ENCODE data around the gene IQCF6. TPM values are rescaled to one million over a fixed set of nuclear protein-coding genes. Genes with fewer than 3 reads are reported as not detected.
"Not testable (repeated sequence)": the region's sequence is repeated elsewhere in the genome, so short reads cannot be mapped to it uniquely, and the experiment has no call there.

Gene IQCF6
- total RNA-seq, 4 donors from 2014 or later: not detected

DNA sequence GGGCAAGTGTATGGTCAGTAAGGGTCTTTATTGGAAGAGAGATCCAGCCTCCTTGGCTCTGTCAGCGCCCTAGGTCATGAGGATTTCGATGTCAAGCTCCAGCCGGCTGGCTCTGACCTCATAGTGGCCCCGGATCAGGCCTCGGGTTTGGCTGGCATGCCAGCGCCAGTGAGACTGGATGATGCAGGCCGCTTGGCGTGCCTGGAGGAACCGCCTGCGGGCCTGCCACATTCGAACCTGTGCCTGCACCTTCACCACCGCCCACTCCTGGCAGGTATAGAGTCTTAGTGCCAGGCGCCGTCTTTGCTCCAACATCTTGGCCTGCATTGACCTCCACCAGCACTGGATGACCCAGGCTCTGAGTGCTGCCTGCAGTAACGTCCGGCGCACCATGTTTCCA is 483 bp downstream of the IQCF6 start:
- Histone ChIP-seq H3K27me3 (peaks cover 20% of the 10 kb centered on the region), H3K4me3 (no peak overlapping the region), H3K36me3 (no peaks in the 10 kb centered on the region), H3K9me3 (no peaks in the 10 kb centered on the region), H3K27ac (no peak overlapping the region), H3K4me1 (no peaks in the 10 kb centered on the region)
- ATAC-seq: no peak
- TF ChIP-seq EP300 (IDR thresholded peaks at IDR 0.05) (no peak), POLR2AphosphoS5 (IDR thresholded peaks at IDR 0.05) (no peak), POLR2A (IDR thresholded peaks at IDR 0.05) (no peak)
- TF ChIP-seq, protein P1, sequence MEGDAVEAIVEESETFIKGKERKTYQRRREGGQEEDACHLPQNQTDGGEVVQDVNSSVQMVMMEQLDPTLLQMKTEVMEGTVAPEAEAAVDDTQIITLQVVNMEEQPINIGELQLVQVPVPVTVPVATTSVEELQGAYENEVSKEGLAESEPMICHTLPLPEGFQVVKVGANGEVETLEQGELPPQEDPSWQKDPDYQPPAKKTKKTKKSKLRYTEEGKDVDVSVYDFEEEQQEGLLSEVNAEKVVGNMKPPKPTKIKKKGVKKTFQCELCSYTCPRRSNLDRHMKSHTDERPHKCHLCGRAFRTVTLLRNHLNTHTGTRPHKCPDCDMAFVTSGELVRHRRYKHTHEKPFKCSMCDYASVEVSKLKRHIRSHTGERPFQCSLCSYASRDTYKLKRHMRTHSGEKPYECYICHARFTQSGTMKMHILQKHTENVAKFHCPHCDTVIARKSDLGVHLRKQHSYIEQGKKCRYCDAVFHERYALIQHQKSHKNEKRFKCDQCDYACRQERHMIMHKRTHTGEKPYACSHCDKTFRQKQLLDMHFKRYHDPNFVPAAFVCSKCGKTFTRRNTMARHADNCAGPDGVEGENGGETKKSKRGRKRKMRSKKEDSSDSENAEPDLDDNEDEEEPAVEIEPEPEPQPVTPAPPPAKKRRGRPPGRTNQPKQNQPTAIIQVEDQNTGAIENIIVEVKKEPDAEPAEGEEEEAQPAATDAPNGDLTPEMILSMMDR (IDR thresholded peaks at IDR 0.05): no peak
- WGBS, 2 donors (ENCODE audit: low coverage in 1 of 2): 85 to 93% methylated on average over 4 to 5 of the region's 17 CpGs

DNA sequence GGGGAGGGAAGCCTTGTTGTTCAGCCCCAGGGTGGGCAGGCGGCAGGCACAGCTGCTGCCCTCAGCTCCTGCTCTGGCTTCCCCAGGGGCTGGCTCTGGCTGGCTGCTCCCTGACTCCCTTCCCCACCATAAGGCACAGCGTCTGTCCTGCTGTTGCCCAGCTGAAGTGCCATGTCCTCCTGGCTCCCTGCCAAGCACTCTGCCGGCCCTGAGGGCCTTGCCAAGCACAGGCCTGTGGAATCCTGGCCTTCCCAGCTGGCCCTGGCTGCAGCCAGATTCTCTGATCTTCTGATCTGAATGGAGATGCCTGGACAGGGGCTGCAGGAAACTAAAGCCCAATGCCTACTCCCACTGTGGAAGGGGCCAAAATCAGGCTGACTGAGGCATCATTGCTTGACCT is 1.1 kb downstream of the IQCF6 start:
- no CpG with 5 or more reads among the region's 3 CpGs for WGBS, 2 donors (ENCODE audit: low coverage in 1 of 2)
- Histone ChIP-seq H3K4me3 (no peak overlapping the region), H3K27ac (no peak overlapping the region), H3K4me1 (no peaks in the 10 kb centered on the region), H3K27me3 (peaks cover 20% of the 10 kb centered on the region), H3K36me3 (no peaks in the 10 kb centered on the region), H3K9me3 (no peaks in the 10 kb centered on the region)
- TF ChIP-seq POLR2AphosphoS5 (IDR thresholded peaks at IDR 0.05) (no peak), POLR2A (IDR thresholded peaks at IDR 0.05) (no peak), EP300 (IDR thresholded peaks at IDR 0.05) (no peak)
- TF ChIP-seq, protein P1 (IDR thresholded peaks at IDR 0.05): no peak
- ATAC-seq: no peak

DNA sequence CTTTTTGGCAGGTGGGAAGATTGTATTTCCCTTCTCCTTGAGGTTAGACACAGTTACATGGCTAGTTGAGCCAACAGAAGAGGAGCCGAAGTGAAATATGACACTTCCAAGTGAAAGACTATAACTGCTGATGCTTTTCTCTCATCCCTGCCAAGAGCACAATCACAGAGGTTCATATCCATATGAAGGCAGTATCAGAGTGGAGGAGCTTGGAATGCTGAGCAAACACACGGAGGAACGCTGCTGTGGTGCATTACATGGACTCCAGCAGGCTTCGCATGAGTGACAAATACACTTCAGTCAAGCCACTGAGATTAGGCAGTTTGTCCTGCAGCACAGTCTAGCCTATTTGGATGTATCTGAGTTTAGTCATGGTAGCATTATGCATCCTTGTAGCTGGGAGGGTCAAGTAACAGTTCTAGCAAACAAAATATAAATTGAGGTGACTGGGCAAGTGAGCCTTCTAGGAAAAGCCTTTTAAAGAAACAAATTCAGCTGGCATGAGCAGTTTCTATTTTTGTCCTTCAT is 5.4 kb downstream of the IQCF6 start:
- H3K9me3 ChIP-seq: no peaks in the 10 kb centered on the region
- no peak overlapping the region for H3K4me3 ChIP-seq
- no peak overlapping the region for H3K27ac ChIP-seq
- 13 to 38% methylated on average over 3 to 4 of the region's 4 CpGs for WGBS, 2 donors (ENCODE audit: low coverage in 1 of 2)
- TF ChIP-seq POLR2AphosphoS5 (IDR thresholded peaks at IDR 0.05) (no peak), POLR2A (IDR thresholded peaks at IDR 0.05) (no peak), EP300 (IDR thresholded peaks at IDR 0.05) (no peak)
- TF ChIP-seq, protein P1 (IDR thresholded peaks at IDR 0.05): no peak
- H3K27me3 ChIP-seq: peaks cover 20% of the 10 kb centered on the region
- no peaks in the 10 kb centered on the region for H3K36me3 ChIP-seq
- H3K4me1 ChIP-seq: no peaks in the 10 kb centered on the region
- no peak for ATAC-seq

DNA sequence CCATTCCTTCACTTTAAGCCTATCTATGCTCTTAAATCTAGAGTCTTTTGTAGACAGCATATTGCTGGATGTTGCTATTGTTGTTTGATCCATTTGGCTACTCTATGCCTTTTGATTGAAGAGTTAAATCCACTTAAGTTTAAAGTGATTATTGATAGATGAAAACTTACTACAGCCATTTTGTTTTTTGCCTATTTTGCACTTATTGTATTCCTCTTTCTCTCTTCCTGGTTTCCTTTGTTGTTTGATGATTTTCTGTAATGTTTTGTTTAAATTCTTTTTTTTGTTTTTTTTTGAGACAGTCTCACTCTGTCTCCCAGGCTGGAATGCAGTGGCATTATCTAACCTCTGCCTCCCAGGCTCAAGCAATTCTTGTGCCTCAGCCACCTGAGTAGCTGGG is 19.8 kb downstream of the IQCF6 start:
- no peak overlapping the region for H3K27ac ChIP-seq
- H3K27me3 ChIP-seq: peaks cover 16% of the 10 kb centered on the region
- peaks cover 0 to 57% (median 0%) of the 10 kb centered on the region in 3 donors for H3K9me3 ChIP-seq
- TF ChIP-seq POLR2A (IDR thresholded peaks at IDR 0.05) (no peak), EP300 (IDR thresholded peaks at IDR 0.05) (no peak), POLR2AphosphoS5 (IDR thresholded peaks at IDR 0.05) (no peak)
- TF ChIP-seq, protein P1 (IDR thresholded peaks at IDR 0.05): no peak
- no peaks in the 10 kb centered on the region for H3K4me1 ChIP-seq
- H3K36me3 ChIP-seq: no peaks in the 10 kb centered on the region
- H3K4me3 ChIP-seq: no peak overlapping the region
- ATAC-seq: no peak

- not testable (repeated sequence) for H3K36me3 ChIP-seq, H3K4me1 ChIP-seq, ATAC-seq, H3K27ac ChIP-seq, H3K4me3 ChIP-seq
- Histone ChIP-seq H3K9me3 (peaks cover 0 to 21% (median 0%) of the 10 kb centered on the region in 3 donors), H3K27me3 (peaks cover 17% of the 10 kb centered on the region)
- WGBS, 2 donors (ENCODE audit: low coverage in 1 of 2): 62 to 63% methylated on average over 4 to 8 of the region's 13 CpGs
Measured at GRCh38 chr3:51753763-51754750, 25.0 kb downstream of the IQCF6 start.

All from gastroesophageal sphincter (tissue), 4 donors.